GM23248 (cell line): ENCODE measurements around the gene KCNJ9. TPM values are rescaled to one million over a fixed set of nuclear protein-coding genes. Genes with fewer than 3 reads are reported as not detected.

Experiments
- DNase-seq: peaks from one replicate; pipeline ENCODE4 v3.0.0-alpha.2; 2015
- H2AFZ ChIP-seq: fragments of 200-600 bp; sonication (generic); 2 replicates; pipeline ENCODE4 v1.6.1; 2016; ENCODE audit warnings: antibody characterized with exemption
- H3F3A ChIP-seq: fragments of 200-600 bp; sonication (generic); 2 replicates; pipeline ENCODE4 v1.6.1; 2016; ENCODE audit warnings: mild to moderate bottlenecking, antibody characterized with exemption, mixed run types; ENCODE audit not compliant: insufficient read depth
- H3K27ac ChIP-seq: fragments of 200-600 bp; sonication (generic); 2 replicates; pipeline ENCODE4 v1.5.1; 2016; ENCODE audit warnings: mild to moderate bottlenecking
- H3K27me3 ChIP-seq: fragments of 200-600 bp; sonication (generic); replicated peaks from 2 replicates; pipeline ENCODE4 v1.6.1; 2016; ENCODE audit warnings: mild to moderate bottlenecking; ENCODE audit not compliant: insufficient read depth
- H3K36me3 ChIP-seq: fragments of 200-600 bp; sonication (generic); 2 replicates; pipeline ENCODE4 v1.6.1; 2016; ENCODE audit warnings: low read depth, mild to moderate bottlenecking
- H3K4me1 ChIP-seq: fragments of 200-600 bp; sonication (generic); 2 replicates; pipeline ENCODE4 v1.6.1; 2016; ENCODE audit warnings: mild to moderate bottlenecking; ENCODE audit not compliant: insufficient read depth
- H3K4me2 ChIP-seq: fragments of 200-600 bp; sonication (generic); one replicate; pipeline ENCODE4 v1.6.1; 2016; ENCODE audit warnings: mild to moderate bottlenecking; ENCODE audit not compliant: unreplicated experiment
- H3K4me3 ChIP-seq: fragments of 200-600 bp; sonication (generic); 2 replicates; pipeline ENCODE4 v1.5.1; 2016; ENCODE audit warnings: mild to moderate bottlenecking
- H3K79me2 ChIP-seq: fragments of 200-600 bp; sonication (generic); 2 replicates; pipeline ENCODE4 v1.6.1; 2016; ENCODE audit warnings: mild to moderate bottlenecking; ENCODE audit not compliant: insufficient read depth
- H3K9ac ChIP-seq: fragments of 200-600 bp; sonication (generic); 2 replicates; pipeline ENCODE4 v1.6.1; 2016; ENCODE audit warnings: mild to moderate bottlenecking
- H3K9me2 ChIP-seq: fragments of 200-600 bp; sonication (generic); 2 replicates; pipeline ENCODE4 v1.6.1; 2016; ENCODE audit warnings: mixed run types, mild to moderate bottlenecking, moderate library complexity; ENCODE audit not compliant: insufficient read depth
- H3K9me3 ChIP-seq: fragments of 200-600 bp; sonication (generic); one replicate; pipeline ENCODE4 v1.6.1; 2017; ENCODE audit warnings: low read depth
- H4K20me1 ChIP-seq: fragments of 200-600 bp; sonication (generic); 2 replicates; pipeline ENCODE4 v1.6.0; 2016; ENCODE audit not compliant: insufficient read depth
- EZH2 ChIP-seq: fragments of 200-600 bp; sonication (generic); IDR thresholded peaks from 2 replicates; pipeline ENCODE4 v1.6.1; 2018; ENCODE audit warnings: antibody characterized with exemption, mild to moderate bottlenecking; ENCODE audit not compliant: insufficient read depth, poor library complexity, severe bottlenecking
- EZH2phosphoT487 ChIP-seq: fragments of 200-600 bp; sonication (generic); IDR thresholded peaks from 2 replicates; pipeline ENCODE4 v1.6.1; 2018; ENCODE audit warnings: antibody characterized with exemption, moderate library complexity, mild to moderate bottlenecking, low read depth; ENCODE audit not compliant: insufficient read depth
- WGBS, 2 experiments: methylation state at CpG; one replicate each; pipeline ENCODE4 v1.1.6; 2015 to 2017; ENCODE audit warnings: low lambda C conversion rate in 2 of 2, low coverage in 1 of 2; ENCODE audit errors: missing lambda C conversion rate in 2 of 2; 5-methylcytosine and 5-hydroxymethylcytosine counted together
- in situ Hi-C: fragments of 300-500 bp; cut with MboI; formaldehyde crosslinking; loops from 2 replicates; pipeline ENCODE4 v1.15.0; 2020
- polyA plus RNA-seq: library from polyadenylated mRNA; unstranded; fragments of >200 nt; fragmentation: Nextera tagmentation; extraction: Ambion mirVana; gene quantifications from 2 replicates; pipeline ENCODE4 v1.2.1, GENCODE V29; 2016
- total RNA-seq: library from RNA; depleted of rRNA; stranded (reverse); fragments of >200 nt; shearing (Covaris generic); gene quantifications from 2 replicates; pipeline ENCODE4 v1.2.3, GENCODE V29; 2014

KCNJ9 gene
- total and polyA plus RNA-seq, 2 experiments from 2014 or later, result not detected

- H3K4me2 ChIP-seq, result no peak overlapping the region
- H3K79me2 ChIP-seq, result no peaks in the 10 kb centered on the region
- no peak overlapping the region for H3K4me3 ChIP-seq
- H4K20me1 ChIP-seq, result no peaks in the 10 kb centered on the region
- peak; percentile 46 for DNase-seq
- H3K27me3 ChIP-seq, result no peaks in the 10 kb centered on the region
- no peaks in the 10 kb centered on the region for H3F3A ChIP-seq
- peaks cover 10% of the 10 kb centered on the region for H3K4me1 ChIP-seq
- H3K9me3 ChIP-seq, result no peaks in the 10 kb centered on the region
- H3K27ac ChIP-seq, result no peak overlapping the region
- 57 to 62% methylated on average over 11 to 12 of the region's 12 CpGs for WGBS, 2 experiments
- TF ChIP-seq EZH2 (no peak), EZH2phosphoT487 (no peak)
- no peak overlapping the region for H3K9ac ChIP-seq
- in situ Hi-C loops, result no loop called here
- H3K9me2 ChIP-seq, result no peaks in the 10 kb centered on the region
- H2AFZ ChIP-seq, result no peak overlapping the region
- H3K36me3 ChIP-seq, result no peaks in the 10 kb centered on the region
Measured at GRCh38 chr1:160116283-160117147, 35.2 kb downstream of the KCNJ9 start.

- H3K4me1 ChIP-seq, result peaks cover 10% of the 10 kb centered on the region
- H3K9ac ChIP-seq, result no peak overlapping the region
- H3K27ac ChIP-seq, result no peak overlapping the region
- H3K4me3 ChIP-seq, result no peak overlapping the region
- no peak for TF ChIP-seq EZH2
- no peak for TF ChIP-seq EZH2phosphoT487
- H3K9me3 ChIP-seq, result no peaks in the 10 kb centered on the region
- no peak overlapping the region for H2AFZ ChIP-seq
- no peak overlapping the region for H3K4me2 ChIP-seq
- H3K9me2 ChIP-seq, result no peaks in the 10 kb centered on the region
- no peaks in the 10 kb centered on the region for H4K20me1 ChIP-seq
- DNase-seq, result peak; percentile 22
- in situ Hi-C loops, result no loop called here
- H3K27me3 ChIP-seq, result no peaks in the 10 kb centered on the region
- H3K79me2 ChIP-seq, result no peaks in the 10 kb centered on the region
- 40 to 75% methylated on average over 1 of the region's 1 CpG for WGBS, 2 experiments
- H3F3A ChIP-seq, result no peaks in the 10 kb centered on the region
- H3K36me3 ChIP-seq, result no peaks in the 10 kb centered on the region
Measured at GRCh38 chr1:160117300-160117699, 36.0 kb downstream of the KCNJ9 start.

GRCh38 chr1:160117709-160118183 is 36.4 kb downstream of the KCNJ9 start:
- in situ Hi-C loops, result no loop called here
- WGBS, 2 experiments, result 24 to 25% methylated on average over 7 to 8 of the region's 8 CpGs
- no peak overlapping the region for H3K9ac ChIP-seq
- no peak overlapping the region for H3K4me2 ChIP-seq
- no peak overlapping the region for H2AFZ ChIP-seq
- H3F3A ChIP-seq, result no peaks in the 10 kb centered on the region
- no peaks in the 10 kb centered on the region for H3K27me3 ChIP-seq
- H3K4me1 ChIP-seq, result peaks cover 10% of the 10 kb centered on the region
- no peaks in the 10 kb centered on the region for H4K20me1 ChIP-seq
- H3K79me2 ChIP-seq, result no peaks in the 10 kb centered on the region
- H3K4me3 ChIP-seq, result no peak overlapping the region
- no peak overlapping the region for H3K27ac ChIP-seq
- TF ChIP-seq EZH2 (no peak), EZH2phosphoT487 (no peak)
- H3K36me3 ChIP-seq, result no peaks in the 10 kb centered on the region
- peak; percentile 58 for DNase-seq
- no peaks in the 10 kb centered on the region for H3K9me2 ChIP-seq
- H3K9me3 ChIP-seq, result no peaks in the 10 kb centered on the region

- peaks cover 13% of the 10 kb centered on the region for H3K4me1 ChIP-seq
- no peaks in the 10 kb centered on the region for H3F3A ChIP-seq
- H3K9me3 ChIP-seq, result no peaks in the 10 kb centered on the region
- no peaks in the 10 kb centered on the region for H3K9me2 ChIP-seq
- no peaks in the 10 kb centered on the region for H3K36me3 ChIP-seq
- H3K4me3 ChIP-seq, result no peak overlapping the region
- no peak overlapping the region for H3K4me2 ChIP-seq
- no peaks in the 10 kb centered on the region for H4K20me1 ChIP-seq
- no peak overlapping the region for H3K27ac ChIP-seq
- no peak for TF ChIP-seq EZH2
- no peak for TF ChIP-seq EZH2phosphoT487
- H3K27me3 ChIP-seq, result no peaks in the 10 kb centered on the region
- no peak for DNase-seq
- 92 to 93% methylated on average over 3 of the region's 3 CpGs for WGBS, 2 experiments
- no peak overlapping the region for H3K9ac ChIP-seq
- in situ Hi-C loops, result no loop called here
- H2AFZ ChIP-seq, result no peak overlapping the region
- H3K79me2 ChIP-seq, result no peaks in the 10 kb centered on the region
Measured at GRCh38 chr1:160118928-160119327, 37.6 kb downstream of the KCNJ9 start.

- Histone ChIP-seq H4K20me1 (no peaks in the 10 kb centered on the region), H3K4me2 (no peak overlapping the region), H3F3A (peaks cover 8% of the 10 kb centered on the region), H3K9me2 (no peaks in the 10 kb centered on the region), H3K4me1 (peaks cover 32% of the 10 kb centered on the region), H3K27ac (no peak overlapping the region), H3K36me3 (no peaks in the 10 kb centered on the region), H3K27me3 (no peaks in the 10 kb centered on the region), H3K79me2 (no peaks in the 10 kb centered on the region), H2AFZ (no peak overlapping the region), H3K4me3 (no peak overlapping the region), H3K9me3 (no peaks in the 10 kb centered on the region), H3K9ac (no peak overlapping the region)
- in situ Hi-C loops, result no loop called here
- DNase-seq, result no peak
- 82 to 87% methylated on average over 5 of the region's 5 CpGs for WGBS, 2 experiments
- no peak for TF ChIP-seq EZH2phosphoT487
- no peak for TF ChIP-seq EZH2
Measured at GRCh38 chr1:160120797-160121196, 39.5 kb downstream of the KCNJ9 start.
